SK-N-SH (cell line): Measurements from ENCODE around the gene MRTFB.

Experiments used
- CTCF ChIP-seq: fragments of 200-600 bp; sonication (generic); IDR thresholded peaks from 2 replicates; pipeline ENCODE4 v1.6.1; 2017; ENCODE audit warnings: antibody characterized with exemption, mild to moderate bottlenecking, moderate library complexity
- FOXJ3 ChIP-seq: sonication (generic); formaldehyde crosslinking; IDR thresholded peaks from 2 replicates; pipeline ENCODE4 v1.5.1; 2020; ENCODE audit warnings: mild to moderate bottlenecking, missing genetic modification reagents
- FOXM1 ChIP-seq: IDR thresholded peaks from 2 replicates; pipeline ENCODE4 v1.4.0; 2012; ENCODE audit warnings: low read depth, mild to moderate bottlenecking
- MAX ChIP-seq: IDR thresholded peaks from 2 replicates; pipeline ENCODE4 v1.4.0; 2012; ENCODE audit warnings: low read depth
- NRF1 ChIP-seq: IDR thresholded peaks from 2 replicates; pipeline ENCODE4 v1.6.1; 2012; ENCODE audit warnings: low read depth, mild to moderate bottlenecking, low read length
- PBX3 ChIP-seq: IDR thresholded peaks from 2 replicates; pipeline ENCODE4; 2012
- SIN3A ChIP-seq: IDR thresholded peaks from 2 replicates; pipeline ENCODE4 v1.6.1; 2012; ENCODE audit warnings: low read depth, mild to moderate bottlenecking, low read length, moderate library complexity, borderline replicate concordance
- TAF1 ChIP-seq: IDR thresholded peaks from 2 replicates; pipeline ENCODE4 v1.6.1; 2012; ENCODE audit warnings: low read depth, mild to moderate bottlenecking, low read length, moderate library complexity, borderline replicate concordance
- TCF12 ChIP-seq: IDR thresholded peaks from 2 replicates; pipeline ENCODE4 v1.4.0; 2012

GRCh38 chr16:14202095-14202494 lies 131.0 kb downstream of the MRTFB start:
- TF ChIP-seq CTCF (no peak), PBX3 (no peak), MAX (no peak), SIN3A (no peak), TAF1 (no peak), FOXM1 (no peak), NRF1 (no peak), FOXJ3 (CRISPR knock-in tag) (no peak), TCF12 (no peak)
